ENCODE data around the gene YEATS2.

- TF ChIP-seq CTCF (IDR thresholded peaks at IDR 0.05; ENCODE audit: insufficient read depth, low read length) (no peak), GABPA (IDR thresholded peaks at IDR 0.05; ENCODE audit: low read depth) (no peak), REST (IDR thresholded peaks at IDR 0.05; ENCODE audit: insufficient replicate concordance, low read depth) (no peak)
Observed at GRCh38 chr3:183779896-183780465, 82.4 kb downstream of the YEATS2 start.
